ENCODE measurements around the gene EXD3. TPM values are rescaled to one million over a fixed set of nuclear protein-coding genes. Genes with fewer than 3 reads are reported as not detected.
"Not testable (repeated sequence)": the region's sequence is repeated elsewhere in the genome, so short reads cannot be mapped to it uniquely, and the experiment has no call there.

EXD3 gene
- total RNA-seq, 1 donor from 2014 or later = 19.9 TPM

DNA sequence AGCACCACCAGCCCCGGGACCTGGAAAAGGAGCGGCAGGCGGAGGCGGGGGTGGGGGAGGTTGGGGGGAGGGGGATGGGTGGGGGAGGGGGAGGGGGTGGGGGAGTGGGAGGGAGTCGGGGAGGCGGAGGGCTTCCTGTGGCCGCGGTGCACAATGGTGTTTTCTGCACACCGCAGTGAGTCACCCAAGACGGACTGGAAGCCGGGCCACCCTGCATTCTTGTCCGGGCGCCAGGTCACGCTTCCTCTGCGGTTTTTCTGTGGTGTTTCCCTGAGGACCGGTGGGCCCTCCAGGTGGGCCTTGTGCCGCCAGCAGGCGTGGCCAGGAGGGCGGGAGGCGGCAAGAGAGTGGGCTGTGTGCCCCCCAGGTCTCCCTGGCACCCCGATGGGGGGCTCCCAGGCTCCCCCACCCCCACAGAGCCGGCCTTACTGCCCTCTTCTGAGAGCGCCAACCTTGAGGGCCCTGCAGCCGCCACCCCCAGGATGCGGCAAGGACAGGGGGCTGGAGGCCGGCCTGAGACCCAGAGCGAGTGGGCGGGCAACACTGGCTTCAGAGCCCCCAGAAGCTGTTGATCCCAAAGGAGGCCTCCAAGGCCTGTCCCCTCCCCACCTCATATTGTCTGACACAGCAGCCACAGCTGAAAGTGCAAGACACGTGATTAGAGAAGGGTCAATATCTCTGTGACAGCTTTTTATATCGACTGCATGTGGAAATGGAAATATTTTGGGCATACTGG lies 11.1 kb downstream of the EXD3 start:
- Mint-ChIP-seq H3K4me1 (ENCODE audit: unreplicated experiment) (no peaks in the 10 kb centered on the region), H3K9me3 (ENCODE audit: unreplicated experiment) (no peaks in the 10 kb centered on the region), H3K27ac (ENCODE audit: unreplicated experiment) (no peak overlapping the region), H3K27me3 (ENCODE audit: unreplicated experiment) (no peaks in the 10 kb centered on the region), H3K4me3 (ENCODE audit: unreplicated experiment) (no peak overlapping the region), H3K36me3 (ENCODE audit: low read depth, unreplicated experiment) (peaks cover 5% of the 10 kb centered on the region)
- TF ChIP-seq CTCF (IDR thresholded peaks at IDR 0.05; ENCODE audit: unreplicated experiment) = no peak
- no peak for DNase-seq (ENCODE audit: low spot score)

DNA sequence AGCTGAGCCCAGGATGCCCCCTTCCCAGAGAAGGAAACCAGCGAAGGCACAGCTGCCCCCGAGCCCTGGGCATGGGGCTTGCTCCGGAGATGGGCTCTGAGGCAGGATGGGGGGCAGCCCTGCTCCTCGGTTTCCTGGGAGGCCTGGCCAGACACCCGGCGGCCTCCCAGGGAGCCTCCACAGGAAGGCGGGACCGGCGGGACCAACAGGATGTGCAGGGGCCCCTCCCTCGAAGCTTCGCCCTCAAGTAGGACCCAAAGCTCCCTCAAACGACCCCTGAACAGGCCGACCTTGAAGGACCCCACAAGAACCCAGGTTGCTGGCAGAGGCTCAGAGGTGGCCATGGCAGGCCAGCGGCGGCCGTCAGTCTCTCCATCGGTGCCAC lies 11.7 kb downstream of the EXD3 start:
- H3K9me3 Mint-ChIP-seq (ENCODE audit: unreplicated experiment) = no peaks in the 10 kb centered on the region

DNA sequence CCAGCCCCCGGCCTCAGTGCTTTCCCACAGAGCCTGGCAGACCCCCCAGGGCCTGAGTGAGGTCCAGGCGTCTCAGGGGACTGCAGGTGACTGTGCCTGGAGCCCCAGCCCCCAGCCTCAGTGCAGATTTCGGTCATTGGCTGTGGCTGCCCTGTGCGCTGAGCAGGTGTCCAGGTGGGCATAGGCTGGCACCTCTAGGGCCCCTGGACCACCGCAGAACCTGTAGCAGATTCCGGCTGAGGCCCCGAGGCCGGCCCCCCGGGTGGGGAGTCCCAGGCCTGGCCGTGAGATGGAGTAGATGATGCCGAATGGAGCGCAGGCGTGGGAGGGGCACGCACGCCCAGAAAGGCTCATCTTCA lies 12.1 kb downstream of the EXD3 start:
- H3K9me3 Mint-ChIP-seq (ENCODE audit: unreplicated experiment) = no peaks in the 10 kb centered on the region
- TF ChIP-seq CTCF (IDR thresholded peaks at IDR 0.05; ENCODE audit: unreplicated experiment) = no peak
- H3K27ac Mint-ChIP-seq (ENCODE audit: unreplicated experiment) = no peak overlapping the region
- no peak overlapping the region for H3K4me3 Mint-ChIP-seq (ENCODE audit: unreplicated experiment)
- DNase-seq (ENCODE audit: low spot score) = no peak
- peaks cover 5% of the 10 kb centered on the region for H3K36me3 Mint-ChIP-seq (ENCODE audit: low read depth, unreplicated experiment)
- no peaks in the 10 kb centered on the region for H3K27me3 Mint-ChIP-seq (ENCODE audit: unreplicated experiment)
- no peaks in the 10 kb centered on the region for H3K4me1 Mint-ChIP-seq (ENCODE audit: unreplicated experiment)

More for the DNA sequence above, 11.7 kb downstream of the EXD3 start:
- H3K4me3 Mint-ChIP-seq (ENCODE audit: unreplicated experiment) = no peak overlapping the region
- no peaks in the 10 kb centered on the region for H3K4me1 Mint-ChIP-seq (ENCODE audit: unreplicated experiment)
- no peak for TF ChIP-seq CTCF (IDR thresholded peaks at IDR 0.05; ENCODE audit: unreplicated experiment)
- no peak for DNase-seq (ENCODE audit: low spot score)
- H3K27ac Mint-ChIP-seq (ENCODE audit: unreplicated experiment) = no peak overlapping the region
- peaks cover 5% of the 10 kb centered on the region for H3K36me3 Mint-ChIP-seq (ENCODE audit: low read depth, unreplicated experiment)
- H3K27me3 Mint-ChIP-seq (ENCODE audit: unreplicated experiment) = no peaks in the 10 kb centered on the region

GRCh38 chr9:137410236-137410890 lies 12.6 kb downstream of the EXD3 start:
- not testable (repeated sequence) for H3K27me3 Mint-ChIP-seq (ENCODE audit: unreplicated experiment); H3K4me1 Mint-ChIP-seq (ENCODE audit: unreplicated experiment); H3K9me3 Mint-ChIP-seq (ENCODE audit: unreplicated experiment); DNase-seq (ENCODE audit: low spot score); H3K36me3 Mint-ChIP-seq (ENCODE audit: low read depth, unreplicated experiment); H3K4me3 Mint-ChIP-seq (ENCODE audit: unreplicated experiment); H3K27ac Mint-ChIP-seq (ENCODE audit: unreplicated experiment)

GRCh38 chr9:137409515-137409914 lies 13.4 kb downstream of the EXD3 start:
- no peaks in the 10 kb centered on the region for H3K27me3 Mint-ChIP-seq (ENCODE audit: unreplicated experiment)
- no peak for TF ChIP-seq CTCF (IDR thresholded peaks at IDR 0.05; ENCODE audit: unreplicated experiment)
- DNase-seq (ENCODE audit: low spot score) = no peak
- no peak overlapping the region for H3K4me3 Mint-ChIP-seq (ENCODE audit: unreplicated experiment)
- H3K27ac Mint-ChIP-seq (ENCODE audit: unreplicated experiment) = no peak overlapping the region
- peaks cover 3% of the 10 kb centered on the region for H3K36me3 Mint-ChIP-seq (ENCODE audit: low read depth, unreplicated experiment)
- no peaks in the 10 kb centered on the region for H3K9me3 Mint-ChIP-seq (ENCODE audit: unreplicated experiment)
- peaks cover 3% of the 10 kb centered on the region for H3K4me1 Mint-ChIP-seq (ENCODE audit: unreplicated experiment)

Measured in endothelial cell (in vitro differentiated cells).